Coronary artery (tissue), 2 donors: ENCODE data around the gene TANC1.

Experiments
- DNase-seq: peaks from one replicate; pipeline ENCODE4 v3.0.0-alpha.2; 2017; ENCODE audit warnings: low spot score
- H3K27ac ChIP-seq, 2 donors: fragments of 200-600 bp; sonication (generic); one replicate each; pipeline ENCODE4 v1.5.1; 2016 to 2019
- H3K4me3 ChIP-seq: fragments of 200-600 bp; sonication (generic); 2 replicates; pipeline ENCODE4 v1.5.1; 2016; ENCODE audit warnings: mild to moderate bottlenecking, moderate library complexity
- CTCF ChIP-seq: fragments of 200-600 bp; sonication (generic); IDR thresholded peaks from one replicate; pipeline ENCODE4 v1.5.1; 2019; ENCODE audit warnings: antibody characterized with exemption

TANC1 gene

GRCh38 chr2:159053161-159054031, 85.0 kb downstream of the TANC1 start:
- no peak overlapping the region for H3K4me3 ChIP-seq
- no peak for DNase-seq
- H3K27ac ChIP-seq = peak overlapping the region; percentile 8 to 20
- no peak for TF ChIP-seq CTCF

- no peak overlapping the region for H3K27ac ChIP-seq
- no peak overlapping the region for H3K4me3 ChIP-seq
- DNase-seq = no peak
- no peak for TF ChIP-seq CTCF
Measured at GRCh38 chr2:159054032-159054334, 85.5 kb downstream of the TANC1 start.

- DNase-seq = no peak
- no peak overlapping the region for H3K27ac ChIP-seq
- H3K4me3 ChIP-seq = no peak overlapping the region
- no peak for TF ChIP-seq CTCF
Measured at GRCh38 chr2:159054985-159055384, 86.5 kb downstream of the TANC1 start.

GRCh38 chr2:159060518-159060917, 92.1 kb downstream of the TANC1 start:
- Histone ChIP-seq H3K27ac (no peak overlapping the region), H3K4me3 (no peak overlapping the region)
- no peak for TF ChIP-seq CTCF
- DNase-seq = no peak

- DNase-seq = no peak
- no peak overlapping the region for H3K27ac ChIP-seq
- H3K4me3 ChIP-seq = no peak overlapping the region
- no peak for TF ChIP-seq CTCF
Measured at GRCh38 chr2:159063677-159064076, 95.2 kb downstream of the TANC1 start.

GRCh38 chr2:159064446-159065301, 96.2 kb downstream of the TANC1 start:
- Histone ChIP-seq H3K27ac (no peak overlapping the region), H3K4me3 (no peak overlapping the region)
- no peak for DNase-seq
- TF ChIP-seq CTCF = no peak

- TF ChIP-seq CTCF = no peak
- H3K4me3 ChIP-seq = no peak overlapping the region
- no peak for DNase-seq
- no peak overlapping the region for H3K27ac ChIP-seq
Measured at GRCh38 chr2:159065313-159065712, 96.9 kb downstream of the TANC1 start.
